ENCODE data around the gene ADAM19.
A peak's percentile ranks its signal among the peaks of the same experiment; 100 is the strongest.

The ADAM19 gene

DNA sequence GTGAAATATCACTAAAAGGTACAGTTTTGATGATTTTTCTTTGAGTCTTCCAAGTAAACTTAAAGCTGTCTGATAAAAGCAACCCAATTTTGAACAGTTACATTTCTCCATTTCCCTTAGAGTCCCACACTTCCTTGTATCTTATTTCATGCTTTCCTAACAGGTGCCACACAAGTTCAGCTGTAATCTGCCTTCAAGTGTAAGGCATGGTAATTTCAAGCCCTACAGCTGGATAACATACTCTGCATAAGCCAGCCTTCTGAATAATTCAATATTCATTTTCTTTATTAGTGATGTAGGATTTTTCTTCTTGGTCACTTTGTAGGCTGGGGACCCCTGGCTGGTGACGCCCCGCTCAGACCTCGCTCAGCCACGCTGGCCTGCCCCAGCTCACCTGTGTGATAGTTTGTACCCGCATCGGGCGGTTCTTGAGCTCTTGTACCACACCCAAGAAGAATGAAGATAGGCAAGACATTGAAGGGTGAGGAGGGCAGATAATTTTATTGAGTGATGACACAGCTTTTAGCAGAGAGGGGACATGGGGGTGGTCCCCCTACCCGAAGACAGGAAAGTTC lies 42.7 kb upstream of the ADAM19 start:
- H2AFZ ChIP-seq (ENCODE audit: low read length), result no peak overlapping the region
- TF ChIP-seq, protein P1, sequence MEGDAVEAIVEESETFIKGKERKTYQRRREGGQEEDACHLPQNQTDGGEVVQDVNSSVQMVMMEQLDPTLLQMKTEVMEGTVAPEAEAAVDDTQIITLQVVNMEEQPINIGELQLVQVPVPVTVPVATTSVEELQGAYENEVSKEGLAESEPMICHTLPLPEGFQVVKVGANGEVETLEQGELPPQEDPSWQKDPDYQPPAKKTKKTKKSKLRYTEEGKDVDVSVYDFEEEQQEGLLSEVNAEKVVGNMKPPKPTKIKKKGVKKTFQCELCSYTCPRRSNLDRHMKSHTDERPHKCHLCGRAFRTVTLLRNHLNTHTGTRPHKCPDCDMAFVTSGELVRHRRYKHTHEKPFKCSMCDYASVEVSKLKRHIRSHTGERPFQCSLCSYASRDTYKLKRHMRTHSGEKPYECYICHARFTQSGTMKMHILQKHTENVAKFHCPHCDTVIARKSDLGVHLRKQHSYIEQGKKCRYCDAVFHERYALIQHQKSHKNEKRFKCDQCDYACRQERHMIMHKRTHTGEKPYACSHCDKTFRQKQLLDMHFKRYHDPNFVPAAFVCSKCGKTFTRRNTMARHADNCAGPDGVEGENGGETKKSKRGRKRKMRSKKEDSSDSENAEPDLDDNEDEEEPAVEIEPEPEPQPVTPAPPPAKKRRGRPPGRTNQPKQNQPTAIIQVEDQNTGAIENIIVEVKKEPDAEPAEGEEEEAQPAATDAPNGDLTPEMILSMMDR (conservative IDR thresholded peaks at IDR 0.05; ENCODE audit: low read length), result no peak
- TF ChIP-seq EZH2phosphoT487 (IDR thresholded peaks at IDR 0.05; ENCODE audit: borderline replicate concordance), result no peak
- H4K20me1 ChIP-seq (ENCODE audit: insufficient read depth, low read length, poor library complexity, severe bottlenecking), result no peaks in the 10 kb centered on the region
- no peak overlapping the region for H3K9ac ChIP-seq (ENCODE audit: low read depth, low read length, poor library complexity, severe bottlenecking)
- no peak overlapping the region for H3K4me2 ChIP-seq (ENCODE audit: low read depth, low read length, poor library complexity, severe bottlenecking)
- H3K27me3 ChIP-seq (ENCODE audit: insufficient read depth, low read length, poor library complexity, severe bottlenecking), result no peaks in the 10 kb centered on the region
- no peaks in the 10 kb centered on the region for H3K36me3 ChIP-seq (ENCODE audit: insufficient read depth, low read length)
- H3K4me1 ChIP-seq (ENCODE audit: insufficient read depth, low read length, poor library complexity, severe bottlenecking), result peaks cover 5% of the 10 kb centered on the region
- no peaks in the 10 kb centered on the region for H3K79me2 ChIP-seq (ENCODE audit: insufficient read depth, low read length)
- no peak overlapping the region for H3K4me3 ChIP-seq (ENCODE audit: low read length, poor library complexity, severe bottlenecking)
- H3F3A ChIP-seq (ENCODE audit: low read depth), result no peaks in the 10 kb centered on the region
- H3K9me3 ChIP-seq (ENCODE audit: insufficient read depth, low read depth, low read length), result no peaks in the 10 kb centered on the region
- no peaks in the 10 kb centered on the region for H3K9me2 ChIP-seq (replicated peaks; ENCODE audit: low read depth, low read length)

DNA sequence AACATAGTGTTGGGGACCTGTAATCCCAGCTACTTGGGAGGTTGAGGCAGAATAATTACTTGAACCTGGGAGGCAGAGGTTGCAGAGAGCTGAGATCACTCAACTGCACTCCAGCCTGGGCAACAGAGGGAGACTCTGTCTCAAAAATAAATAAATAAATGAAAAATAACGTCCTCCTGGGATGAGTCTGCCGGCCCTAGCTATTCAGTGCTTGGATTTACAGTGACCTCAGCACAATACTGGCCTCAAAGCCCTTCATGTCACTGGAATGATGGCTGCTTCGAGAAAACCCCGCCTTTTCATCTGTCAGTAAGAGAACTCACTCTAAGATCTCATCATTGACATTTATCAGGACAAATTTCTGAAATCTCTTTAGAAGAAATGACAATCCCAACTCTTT lies 41.2 kb upstream of the ADAM19 start:
- Histone ChIP-seq H3K9me3 (ENCODE audit: insufficient read depth, low read depth, low read length) (no peaks in the 10 kb centered on the region), H3K4me3 (ENCODE audit: low read length, poor library complexity, severe bottlenecking) (no peak overlapping the region), H3K9ac (ENCODE audit: low read depth, low read length, poor library complexity, severe bottlenecking) (no peak overlapping the region), H3K9me2 (replicated peaks; ENCODE audit: low read depth, low read length) (no peaks in the 10 kb centered on the region), H3K4me1 (ENCODE audit: insufficient read depth, low read length, poor library complexity, severe bottlenecking) (peaks cover 5% of the 10 kb centered on the region), H3K4me2 (ENCODE audit: low read depth, low read length, poor library complexity, severe bottlenecking) (no peak overlapping the region), H3K79me2 (ENCODE audit: insufficient read depth, low read length) (no peaks in the 10 kb centered on the region), H4K20me1 (ENCODE audit: insufficient read depth, low read length, poor library complexity, severe bottlenecking) (no peaks in the 10 kb centered on the region), H3K27me3 (ENCODE audit: insufficient read depth, low read length, poor library complexity, severe bottlenecking) (no peaks in the 10 kb centered on the region), H3F3A (ENCODE audit: low read depth) (no peaks in the 10 kb centered on the region), H2AFZ (ENCODE audit: low read length) (no peak overlapping the region), H3K36me3 (ENCODE audit: insufficient read depth, low read length) (no peaks in the 10 kb centered on the region)
- no peak for TF ChIP-seq EZH2phosphoT487 (IDR thresholded peaks at IDR 0.05; ENCODE audit: borderline replicate concordance)
- TF ChIP-seq, protein P1 (conservative IDR thresholded peaks at IDR 0.05; ENCODE audit: low read length), result no peak

DNA sequence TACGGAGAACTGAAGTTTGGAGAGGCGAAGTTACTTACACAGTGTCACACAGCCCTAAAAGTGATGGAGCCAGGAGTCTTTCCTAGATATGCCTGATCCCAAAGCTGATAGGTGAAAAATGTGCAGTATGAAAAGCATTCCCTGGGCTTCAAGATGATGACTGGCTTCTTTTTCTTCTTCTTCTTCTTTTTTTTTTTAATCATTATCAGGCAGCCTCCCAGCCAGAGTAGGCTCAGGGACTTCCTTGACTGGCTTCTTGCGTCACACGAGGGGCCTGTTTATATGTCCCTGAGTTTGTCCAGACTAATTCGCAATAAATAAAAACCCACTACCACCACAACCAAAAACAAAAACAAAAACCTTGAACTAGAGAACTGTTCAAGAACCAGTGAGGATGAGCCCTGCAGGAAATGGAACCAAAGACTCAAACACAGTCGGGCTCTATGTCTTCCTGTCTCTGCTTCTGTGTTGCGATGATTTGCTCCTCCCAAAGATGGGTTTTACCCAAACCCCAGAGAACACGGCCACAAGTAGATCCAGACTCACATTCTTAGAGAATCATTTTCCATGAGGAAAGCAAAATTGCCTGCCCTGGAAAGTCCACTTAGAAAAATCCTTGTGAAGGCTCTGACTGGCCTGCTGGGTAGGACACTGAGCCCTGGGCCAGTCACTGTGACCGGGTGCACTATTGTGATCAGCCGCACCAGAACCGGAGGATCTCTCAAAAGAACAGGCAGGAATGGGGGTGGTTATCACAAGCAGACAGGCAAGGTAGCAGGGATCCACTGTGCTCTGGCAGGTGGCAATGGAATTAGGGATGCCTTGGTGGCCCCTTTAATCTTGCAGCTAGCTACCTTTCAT lies 38.0 kb upstream of the ADAM19 start:
- Histone ChIP-seq H2AFZ (ENCODE audit: low read length) (0 out of 2 replicates have a peak overlapping the region, but pooled peaks have one; percentile 55), H3K9ac (ENCODE audit: low read depth, low read length, poor library complexity, severe bottlenecking) (no peak overlapping the region), H3F3A (ENCODE audit: low read depth) (no peaks in the 10 kb centered on the region), H3K4me1 (ENCODE audit: insufficient read depth, low read length, poor library complexity, severe bottlenecking) (peaks cover 5% of the 10 kb centered on the region), H3K4me2 (ENCODE audit: low read depth, low read length, poor library complexity, severe bottlenecking) (no peak overlapping the region), H4K20me1 (ENCODE audit: insufficient read depth, low read length, poor library complexity, severe bottlenecking) (no peaks in the 10 kb centered on the region), H3K36me3 (ENCODE audit: insufficient read depth, low read length) (no peaks in the 10 kb centered on the region), H3K27me3 (ENCODE audit: insufficient read depth, low read length, poor library complexity, severe bottlenecking) (no peaks in the 10 kb centered on the region), H3K9me2 (replicated peaks; ENCODE audit: low read depth, low read length) (no peaks in the 10 kb centered on the region), H3K4me3 (ENCODE audit: low read length, poor library complexity, severe bottlenecking) (no peak overlapping the region), H3K9me3 (ENCODE audit: insufficient read depth, low read depth, low read length) (no peaks in the 10 kb centered on the region), H3K79me2 (ENCODE audit: insufficient read depth, low read length) (no peaks in the 10 kb centered on the region)
- no peak for TF ChIP-seq EZH2phosphoT487 (IDR thresholded peaks at IDR 0.05; ENCODE audit: borderline replicate concordance)
- TF ChIP-seq, protein P1 (conservative IDR thresholded peaks at IDR 0.05; ENCODE audit: low read length), result no peak

Data from Loucy (cell line).